Fibroblast of skin of right quadriceps (primary cell): ENCODE results near the gene PTPRF.

Experiments used
- DNase-seq: peaks from one replicate; pipeline ENCODE4 v3.0.0-alpha.2; 2013

The PTPRF gene

GRCh38 chr1:43673261-43673660, 142.6 kb downstream of the PTPRF start:
- DNase-seq = no peak
